ENCODE data around the gene GOLGA8M.
"Not testable (repeated sequence)": the region's sequence is repeated elsewhere in the genome, so short reads cannot be mapped to it uniquely, and the experiment has no call there.

The GOLGA8M gene, protein sequence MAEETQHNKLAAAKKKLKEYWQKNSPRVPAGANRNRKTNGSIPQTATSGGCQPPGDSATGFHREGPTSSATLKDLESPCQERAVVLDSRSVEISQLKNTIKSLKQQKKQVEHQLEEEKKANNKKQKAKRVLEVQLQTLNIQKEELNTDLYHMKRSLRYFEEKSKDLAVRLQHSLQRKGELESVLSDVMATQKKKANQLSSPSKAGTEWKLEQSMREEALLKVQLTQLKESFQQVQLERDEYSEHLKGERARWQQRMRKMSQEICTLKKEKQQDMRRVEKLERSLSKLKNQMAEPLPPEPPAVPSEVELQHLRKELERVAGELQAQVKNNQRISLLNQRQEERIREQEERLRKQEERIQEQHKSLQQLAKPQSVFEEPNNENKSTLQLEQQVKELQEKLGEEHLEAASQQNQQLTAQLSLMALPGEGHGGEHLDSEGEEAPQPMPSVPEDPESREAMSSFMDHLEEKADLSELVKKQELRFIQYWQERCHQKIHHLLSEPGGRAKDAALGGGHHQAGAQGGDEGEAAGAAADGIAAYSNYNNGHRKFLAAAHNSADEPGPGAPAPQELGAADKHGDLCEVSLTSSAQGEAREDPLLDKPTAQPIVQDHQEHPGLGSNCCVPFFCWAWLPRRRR

GRCh38 chr15:28712270-28712669, at the start of gene GOLGA8M:
GOLGA8M (minus strand) TSS chr15:28712421; CDS start chr15:28712323, 98 bp downstream.
- DNase-seq, result not testable (repeated sequence)

DNA sequence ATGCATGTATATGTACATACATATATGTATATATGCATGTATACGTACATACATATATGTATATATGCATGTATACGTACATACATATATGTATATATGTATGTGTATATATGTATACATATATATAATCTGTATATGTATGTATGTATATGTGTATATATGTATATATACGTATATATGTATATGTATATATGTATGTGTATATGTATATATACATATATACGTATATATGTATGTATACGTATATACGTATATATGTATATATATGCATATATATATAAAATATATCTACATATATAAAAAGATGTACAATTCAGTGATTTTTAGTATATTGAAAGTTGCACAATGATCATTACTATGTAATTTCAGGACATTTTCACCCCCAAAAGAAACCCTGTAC, 30.7 kb upstream of the GOLGA8M start:
- not testable (repeated sequence) for DNase-seq

DNA sequence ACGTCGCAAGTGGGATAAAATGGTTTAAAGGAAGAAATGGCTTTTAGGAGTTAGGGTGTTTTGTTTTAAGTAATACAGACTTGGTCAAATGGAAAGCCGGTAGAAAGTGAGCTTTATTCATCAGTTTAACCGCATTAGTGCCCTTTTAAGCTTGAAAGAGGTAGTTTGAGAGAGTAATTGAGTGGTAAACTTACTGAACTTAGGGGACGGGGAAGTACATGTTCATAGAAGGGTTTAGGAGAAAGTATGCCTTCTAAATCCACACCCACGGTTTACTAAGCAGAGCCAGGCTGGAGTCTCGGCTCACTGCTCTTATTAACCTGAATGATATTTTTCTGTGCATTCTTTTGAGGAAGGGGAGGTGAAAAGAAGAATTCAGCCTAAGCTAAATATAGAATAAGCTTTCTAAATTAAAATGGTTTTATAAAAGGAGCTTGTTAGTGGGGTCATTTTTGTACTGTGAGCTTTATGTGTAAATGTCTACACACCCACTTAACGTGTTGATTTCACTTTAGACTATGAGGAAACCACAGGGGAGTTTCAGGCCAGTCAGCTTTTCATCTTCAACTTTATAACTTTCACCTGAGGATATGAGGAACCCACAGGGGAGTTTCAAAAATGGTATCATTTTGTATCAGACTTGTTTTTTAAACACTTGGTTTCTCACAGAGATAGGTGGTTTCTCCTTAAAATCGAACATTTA, 26.5 kb upstream of the GOLGA8M start:
- not testable (repeated sequence) for DNase-seq

GRCh38 chr15:28738200-28738561, 26.0 kb upstream of the GOLGA8M start:
- DNase-seq, result not testable (repeated sequence)

DNA sequence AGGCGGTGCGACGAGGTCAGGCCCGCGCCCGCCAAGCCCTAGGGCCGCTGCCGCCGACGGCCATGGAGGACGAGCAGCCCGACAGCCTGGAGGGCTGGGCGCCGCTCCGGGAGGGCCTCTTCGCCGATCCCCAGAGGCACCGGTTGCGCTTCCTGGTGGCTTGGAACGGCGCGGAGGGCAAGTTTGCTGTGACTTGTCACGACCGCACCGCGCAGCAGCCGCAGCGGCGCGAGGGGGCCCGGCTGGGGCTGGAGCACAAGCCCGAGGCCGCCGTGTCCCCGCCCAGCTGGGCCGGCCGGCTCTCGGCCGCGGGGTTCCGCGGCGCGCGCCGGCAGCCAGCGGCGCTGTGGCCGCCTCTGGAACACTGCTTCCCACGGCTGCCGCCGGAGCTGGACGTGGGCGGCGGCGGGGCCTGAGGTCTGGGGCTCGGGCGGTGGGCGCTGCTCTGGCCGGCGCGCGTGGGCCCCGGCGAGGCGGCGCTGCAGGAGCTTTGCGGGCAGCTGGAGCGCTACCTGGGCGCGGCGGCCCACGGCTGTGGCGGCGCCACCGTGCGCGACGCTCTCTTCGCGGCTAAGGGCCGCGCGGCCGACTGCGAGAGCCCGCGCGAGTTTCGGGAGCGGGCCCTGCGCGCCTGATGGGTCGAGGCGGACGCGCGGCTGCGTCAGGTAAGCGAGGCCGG, 25.4 kb upstream of the GOLGA8M start:
- DNase-seq, result peak; percentile 1

DNA sequence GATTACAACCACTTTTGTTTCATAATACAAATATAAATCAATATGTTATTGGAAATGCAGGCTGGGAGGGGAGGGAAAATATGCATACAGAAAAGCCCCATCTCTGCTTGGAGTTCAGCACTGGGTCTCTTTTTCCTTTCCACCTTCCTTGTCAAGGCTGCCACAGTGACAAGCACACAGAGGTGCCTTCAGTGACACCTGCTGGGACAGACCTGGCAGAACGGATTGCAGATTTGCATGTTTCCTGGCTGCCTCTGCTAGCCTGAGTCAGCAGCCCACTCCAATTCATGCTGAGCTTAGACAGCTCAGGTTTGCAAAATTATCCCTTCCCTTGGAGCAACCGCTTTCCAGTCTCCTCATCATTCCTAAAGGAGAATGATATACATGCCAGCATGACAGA, 15.8 kb upstream of the GOLGA8M start:
- not testable (repeated sequence) for DNase-seq

DNA sequence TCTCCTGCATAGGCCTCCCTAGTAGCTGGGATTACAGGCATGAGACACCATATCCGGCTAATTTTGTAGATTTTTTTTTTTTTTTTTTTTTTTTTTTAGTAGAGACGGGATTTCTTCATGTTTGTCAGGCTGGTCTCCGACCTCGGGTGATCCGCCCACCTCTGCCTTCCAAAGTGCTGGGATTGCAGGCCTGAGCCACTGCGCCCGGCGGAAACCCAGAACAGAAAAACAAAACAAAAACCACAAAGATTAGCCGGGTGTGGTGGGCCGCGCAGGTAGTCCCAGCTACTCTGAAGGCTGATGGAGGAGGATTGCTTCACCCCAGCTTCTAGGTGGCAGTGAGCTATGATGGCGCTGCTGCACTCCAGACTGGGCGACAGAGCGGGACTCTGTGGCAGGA, 14.8 kb upstream of the GOLGA8M start:
- DNase-seq, result not testable (repeated sequence)

GRCh38 chr15:28726102-28726501, 13.9 kb upstream of the GOLGA8M start:
- no peak for DNase-seq

DNA sequence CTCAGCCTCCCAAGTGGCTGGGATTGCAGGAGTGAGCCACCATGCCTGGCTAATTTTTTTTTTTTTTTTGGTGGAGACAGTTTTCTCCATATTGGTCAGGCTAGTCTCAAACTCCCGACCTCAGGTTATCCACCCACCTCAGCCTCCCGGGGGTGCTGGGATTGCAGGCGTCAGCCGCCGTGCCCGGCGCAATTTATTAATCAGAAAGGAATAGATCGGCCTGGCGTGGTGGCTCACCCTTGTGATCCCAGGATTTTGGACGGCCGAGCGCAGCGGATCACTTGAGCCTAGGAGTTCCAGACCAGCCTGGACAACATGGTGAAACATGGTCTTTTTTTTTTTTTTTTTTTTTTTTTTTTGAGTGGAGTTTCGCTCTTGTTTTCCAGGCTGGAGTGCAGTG, 13.3 kb upstream of the GOLGA8M start:
- no peak for DNase-seq

- DNase-seq, result not testable (repeated sequence)
These were observed 11.8 kb upstream of the GOLGA8M start for GRCh38 chr15:28723986-28724385.

DNA sequence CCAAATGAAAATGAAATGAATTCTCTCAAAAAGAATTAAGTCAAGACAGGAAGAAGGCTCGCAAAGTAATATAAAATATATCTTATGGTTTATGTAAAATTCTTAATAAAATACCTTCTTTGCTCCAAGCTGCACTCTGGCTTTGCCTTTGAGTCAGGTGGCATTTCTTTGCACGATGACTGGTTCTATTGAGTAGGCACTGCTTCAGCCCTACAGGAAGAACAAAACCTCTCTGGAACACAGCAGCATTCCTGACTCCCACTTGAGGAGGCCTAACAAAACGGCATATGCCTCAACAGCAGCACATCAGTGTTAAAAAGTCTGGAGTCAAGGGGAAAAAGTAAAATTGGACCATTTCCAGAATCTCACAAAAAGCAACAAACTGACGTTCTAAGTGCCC, 7.4 kb upstream of the GOLGA8M start:
- not testable (repeated sequence) for DNase-seq

- not testable (repeated sequence) for DNase-seq
These were observed 6.4 kb upstream of the GOLGA8M start for GRCh38 chr15:28718576-28718975.

DNA sequence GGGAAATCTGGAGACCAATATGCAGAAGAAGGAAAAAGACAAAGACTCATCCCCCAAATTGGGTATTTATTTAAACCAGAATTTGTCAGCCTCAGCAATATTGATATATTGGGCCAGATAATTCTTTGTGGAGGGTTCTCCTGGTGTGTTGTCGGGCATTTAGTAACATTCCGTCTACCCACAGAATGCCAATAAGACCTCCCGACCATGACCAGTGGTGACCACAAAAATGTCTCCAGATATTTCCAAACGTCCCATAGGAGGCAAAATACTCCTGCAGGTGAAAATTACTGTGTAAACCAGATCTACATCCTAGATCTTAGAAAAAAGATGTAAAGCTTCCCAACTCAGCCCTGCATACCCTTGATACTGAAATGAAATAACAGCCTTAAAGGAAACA, 2.0 kb upstream of the GOLGA8M start:
- not testable (repeated sequence) for DNase-seq

DNA sequence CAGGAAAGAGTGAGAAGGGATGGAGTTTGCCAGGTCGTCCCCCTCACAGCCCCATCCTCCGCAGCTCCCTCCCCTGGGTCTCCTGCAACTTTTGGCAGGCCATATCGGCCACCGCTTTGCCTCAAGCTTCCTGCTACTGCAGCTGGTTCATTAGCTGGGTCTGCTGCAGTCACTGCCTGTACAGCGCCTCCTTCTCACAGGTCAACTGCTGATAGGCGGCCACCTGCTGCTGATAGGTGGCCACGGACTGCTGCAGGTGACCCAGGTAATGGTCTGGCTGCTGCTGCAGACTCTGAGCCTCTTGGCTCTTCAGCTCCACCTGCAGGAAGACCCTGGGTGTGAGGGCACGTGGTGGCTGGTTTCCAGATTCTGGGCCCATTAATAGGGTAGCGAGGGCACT, 8.3 kb downstream of the GOLGA8M start:
- not testable (repeated sequence) for DNase-seq

- not testable (repeated sequence) for DNase-seq
These were observed 9.8 kb downstream of the GOLGA8M start for GRCh38 chr15:28702427-28702826.

DNA sequence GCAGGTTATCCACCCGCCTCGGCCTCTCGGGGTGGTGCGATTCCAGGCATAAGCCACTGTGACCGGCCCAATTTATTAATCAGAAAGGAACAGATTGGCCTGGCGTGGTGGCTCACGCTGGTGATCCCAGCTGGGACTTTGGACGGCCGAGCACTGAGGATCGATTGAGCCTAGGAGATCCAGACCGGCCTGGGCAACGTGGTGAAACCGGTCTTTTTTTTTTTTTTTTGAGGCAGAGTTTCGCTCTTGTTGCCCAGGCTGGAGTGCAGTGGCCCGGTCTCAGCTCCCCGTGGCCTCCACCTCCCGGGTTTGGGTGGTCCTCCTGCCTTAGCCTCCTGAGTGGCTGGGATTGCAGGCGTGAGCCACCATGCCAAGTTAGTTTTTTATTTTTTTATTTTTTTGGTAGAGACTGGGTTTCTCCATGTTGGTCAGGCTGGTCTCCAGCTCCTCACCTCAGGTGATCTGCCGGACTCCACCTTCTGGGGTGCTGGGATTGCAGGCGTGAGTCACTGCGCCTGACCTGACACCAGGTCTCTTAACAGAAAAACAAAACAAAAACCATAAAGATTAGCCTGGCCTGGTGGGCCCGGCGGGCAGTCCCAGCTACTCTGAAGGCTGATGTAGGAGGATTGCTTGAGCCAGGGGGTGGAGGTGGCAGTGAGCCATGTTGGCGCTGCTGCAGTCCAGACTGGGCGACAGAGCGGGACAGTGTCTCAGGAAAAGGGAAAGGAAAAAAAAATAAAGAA, 18.0 kb downstream of the GOLGA8M start:
- not testable (repeated sequence) for DNase-seq

GRCh38 chr15:28693021-28693420, 19.2 kb downstream of the GOLGA8M start:
- not testable (repeated sequence) for DNase-seq

DNA sequence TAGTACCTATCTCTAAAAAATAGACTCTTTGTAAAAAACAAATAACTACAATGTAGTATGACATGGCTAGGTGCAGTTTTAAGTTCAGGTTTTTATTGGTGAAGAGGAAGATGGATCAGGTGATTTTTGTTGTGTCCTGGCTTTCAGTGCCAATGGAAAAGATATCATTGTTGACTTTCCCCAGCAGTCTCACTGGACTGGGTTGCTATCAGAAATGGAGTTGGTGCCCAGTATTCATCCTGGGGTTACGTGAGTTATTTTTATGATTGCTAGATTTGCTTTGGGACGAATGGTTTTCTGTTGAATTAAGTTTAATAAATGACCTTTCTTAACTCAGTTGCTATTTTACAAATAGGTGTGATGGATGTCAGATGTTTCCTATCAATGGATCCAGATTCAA, 38.7 kb downstream of the GOLGA8M start:
- DNase-seq, result not testable (repeated sequence)

DNA sequence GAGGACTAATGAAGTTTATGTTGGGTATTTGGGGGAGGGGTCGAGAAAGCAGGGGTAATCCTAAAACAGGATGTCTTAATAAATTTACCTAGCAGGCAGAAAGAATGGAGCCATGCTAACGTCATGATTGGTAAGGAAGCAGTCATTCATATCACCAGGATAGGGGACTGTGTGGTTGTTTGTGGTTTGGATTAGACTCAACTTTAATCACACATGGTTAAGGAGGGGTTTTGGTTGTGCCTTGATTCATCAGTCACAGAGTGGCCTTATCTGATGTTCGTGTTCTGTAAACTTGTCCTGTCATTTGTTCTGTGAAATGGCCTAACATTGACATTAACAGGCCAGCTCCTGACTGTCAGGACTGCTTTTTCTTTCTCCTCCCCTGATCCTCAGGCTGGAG, 40.1 kb downstream of the GOLGA8M start:
- DNase-seq, result not testable (repeated sequence)

GRCh38 chr15:28666402-28666801, 45.8 kb downstream of the GOLGA8M start:
- not testable (repeated sequence) for DNase-seq

GRCh38 chr15:28664575-28664974, 47.6 kb downstream of the GOLGA8M start:
- DNase-seq, result not testable (repeated sequence)

DNA sequence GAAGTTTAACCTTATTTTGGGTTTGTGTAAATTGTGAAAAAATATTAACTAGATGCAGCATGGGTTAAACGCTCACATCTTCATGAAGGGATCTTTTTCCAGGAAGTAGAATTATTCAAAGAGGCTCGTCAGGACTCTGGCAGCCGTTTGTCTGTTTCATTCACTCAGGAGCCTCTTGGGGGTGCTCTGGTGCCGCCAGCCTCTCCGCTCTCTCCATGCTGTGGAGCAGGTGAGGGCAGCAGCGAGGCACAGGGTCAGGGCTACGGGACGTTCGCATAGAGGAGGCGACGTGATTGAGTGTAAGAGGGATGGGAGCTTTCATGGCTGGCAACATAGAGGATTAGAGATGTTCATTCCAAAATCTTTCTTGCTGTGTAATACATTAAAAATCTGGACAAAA, 48.5 kb downstream of the GOLGA8M start:
- not testable (repeated sequence) for DNase-seq
